MG63 (cell line): Measurements from ENCODE around the gene FERMT2. TPM values are rescaled to one million over a fixed set of nuclear protein-coding genes. Genes with fewer than 3 reads are reported as not detected.

Experiments used
- DNase-seq: peaks from one replicate; pipeline ENCODE4 v3.0.0-alpha.2; 2020
- H3K27me3 ChIP-seq: fragments of 250-450 bp; sonication (Bioruptor Pico); 2 replicates; pipeline ENCODE4 v1.5.1; 2020; ENCODE audit warnings: mild to moderate bottlenecking, moderate library complexity
- H3K36me3 ChIP-seq: fragments of 250-450 bp; sonication (Bioruptor Pico); 2 replicates; pipeline ENCODE4 v1.5.1; 2020; ENCODE audit warnings: mild to moderate bottlenecking, moderate library complexity
- H3K4me3 ChIP-seq: fragments of 250-450 bp; sonication (Bioruptor Pico); 2 replicates; pipeline ENCODE4 v1.5.1; 2020; ENCODE audit warnings: mild to moderate bottlenecking, moderate library complexity
- H3K9me3 ChIP-seq: fragments of 250-450 bp; sonication (Bioruptor Pico); 2 replicates; pipeline ENCODE4 v1.5.1; 2020; ENCODE audit warnings: mild to moderate bottlenecking, moderate library complexity
- total RNA-seq: library from RNA; depleted of rRNA; stranded (reverse); fragments of >200 nt; shearing (Covaris generic); gene quantifications from 2 replicates; pipeline ENCODE4 v1.2.3, GENCODE V29; 2014; ENCODE audit warnings: low replicate concordance

Gene FERMT2
- total RNA-seq, 1 experiment from 2014 or later, result 67.7 TPM

DNA sequence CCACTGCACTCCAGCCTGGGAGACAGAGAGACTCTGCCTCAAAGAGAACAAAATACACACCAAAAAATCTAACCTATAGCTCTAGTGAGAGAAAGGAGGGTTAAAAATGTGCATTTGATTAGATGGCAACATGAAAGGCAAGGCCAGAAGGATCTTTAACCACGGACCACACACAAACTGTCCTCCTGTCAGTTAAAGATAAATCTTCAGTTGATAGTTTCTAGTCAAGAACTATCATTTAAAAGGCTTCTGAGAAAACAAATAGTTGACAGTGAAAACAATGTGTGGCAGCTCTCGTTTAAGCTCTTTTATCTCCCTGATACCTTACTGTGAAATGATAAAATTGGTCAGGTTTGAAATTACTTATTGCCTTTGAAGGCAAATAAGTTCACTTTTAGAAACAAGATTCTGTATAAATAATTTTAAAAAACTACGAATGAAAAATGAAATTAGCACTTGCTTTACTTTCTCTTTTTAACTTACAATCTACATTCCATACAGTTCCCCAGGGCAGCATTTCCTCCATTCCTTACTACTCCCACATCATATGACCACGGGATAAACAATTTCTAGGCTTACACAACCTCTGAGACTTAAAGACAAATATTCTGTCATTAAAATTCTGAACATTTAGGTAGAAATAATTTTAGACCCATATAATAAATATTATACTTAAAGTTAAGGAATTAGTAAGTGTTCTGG is 88.1 kb downstream of the FERMT2 start:
- H3K27me3 ChIP-seq, result no peaks in the 10 kb centered on the region
- H3K9me3 ChIP-seq, result no peaks in the 10 kb centered on the region
- no peak for DNase-seq
- no peak overlapping the region for H3K4me3 ChIP-seq
- H3K36me3 ChIP-seq, result peaks cover 44% of the 10 kb centered on the region

DNA sequence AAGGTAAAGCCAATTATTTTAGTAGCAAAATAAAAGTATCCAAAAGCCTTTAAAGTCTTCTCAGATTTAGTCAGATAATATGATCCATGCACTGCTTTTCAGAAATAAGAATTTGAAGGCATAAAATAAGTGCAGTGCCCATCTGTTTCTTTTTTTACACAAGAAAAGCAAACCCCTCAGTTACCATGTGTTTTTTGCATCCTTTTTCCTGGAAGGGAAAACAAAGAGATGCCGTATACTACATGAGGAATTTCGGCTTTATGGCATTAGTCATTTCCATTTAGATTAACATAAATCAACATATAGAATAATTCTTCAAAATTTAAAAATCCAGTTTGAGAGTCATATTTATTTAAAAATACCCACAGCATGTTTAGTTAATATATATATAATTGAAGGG is 89.4 kb downstream of the FERMT2 start:
- H3K9me3 ChIP-seq, result no peaks in the 10 kb centered on the region
- no peak for DNase-seq
- no peaks in the 10 kb centered on the region for H3K27me3 ChIP-seq
- H3K4me3 ChIP-seq, result no peak overlapping the region
- peaks cover 48% of the 10 kb centered on the region for H3K36me3 ChIP-seq

DNA sequence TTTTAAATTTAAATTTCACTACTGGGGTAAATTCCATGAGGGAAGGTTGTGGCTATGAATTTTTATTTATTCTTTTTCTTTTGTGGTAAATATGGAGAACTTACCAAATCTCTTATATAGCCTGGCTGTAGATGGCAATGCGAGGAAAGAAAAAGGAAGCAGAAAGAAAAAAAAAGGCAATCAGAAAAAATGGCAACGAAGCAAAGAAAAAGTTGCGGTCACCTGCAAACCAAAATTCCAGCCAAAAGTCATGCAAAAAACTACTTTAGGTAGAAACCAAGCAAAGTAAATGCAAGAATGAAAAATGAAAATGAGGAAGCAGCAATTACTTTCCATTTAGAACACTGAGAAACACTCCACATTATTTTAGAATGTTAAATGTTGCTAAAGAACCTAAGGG is 89.9 kb downstream of the FERMT2 start:
- Histone ChIP-seq H3K27me3 (no peaks in the 10 kb centered on the region), H3K4me3 (no peak overlapping the region), H3K9me3 (no peaks in the 10 kb centered on the region), H3K36me3 (peaks cover 46% of the 10 kb centered on the region)
- no peak for DNase-seq

DNA sequence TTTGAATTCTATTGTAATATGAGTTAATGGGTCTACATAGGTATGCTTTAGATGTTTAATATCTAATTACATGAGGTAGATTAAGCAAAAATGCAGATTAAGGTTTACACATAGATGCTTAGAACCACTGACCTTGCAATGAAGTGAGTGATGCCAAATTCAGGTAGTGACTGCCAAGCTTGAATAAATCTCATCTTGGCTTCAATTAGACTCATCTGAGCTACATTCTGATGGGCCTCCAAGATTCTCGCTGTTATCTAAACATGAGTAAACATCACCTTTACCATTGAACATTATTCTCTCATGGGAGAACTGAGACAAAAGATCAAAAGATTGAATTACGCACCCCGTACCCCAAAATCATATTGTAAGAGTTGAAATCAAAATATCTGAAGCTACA is 90.6 kb downstream of the FERMT2 start:
- Histone ChIP-seq H3K36me3 (peaks cover 47% of the 10 kb centered on the region), H3K27me3 (no peaks in the 10 kb centered on the region), H3K4me3 (no peak overlapping the region), H3K9me3 (no peaks in the 10 kb centered on the region)
- no peak for DNase-seq

DNA sequence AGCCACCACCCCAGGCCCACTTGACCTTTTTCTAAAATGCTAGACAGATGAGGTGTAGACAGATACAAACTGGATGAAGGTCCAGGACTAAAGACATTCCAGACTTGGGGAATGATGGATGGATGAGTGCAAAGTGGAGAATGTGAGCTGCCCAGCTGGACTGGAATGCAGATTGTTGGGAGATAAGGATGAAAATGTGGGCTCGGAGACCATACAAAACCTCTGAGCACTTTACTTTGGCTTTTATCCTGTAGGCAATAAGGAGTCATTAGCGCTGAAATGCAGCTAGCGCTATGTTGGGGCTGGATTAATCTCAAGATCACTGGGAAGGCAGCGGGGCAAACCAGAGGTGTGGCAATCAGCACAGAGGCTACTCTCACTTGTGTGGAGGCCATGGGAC is 94.7 kb downstream of the FERMT2 start:
- no peak for DNase-seq
- H3K36me3 ChIP-seq, result peaks cover 29% of the 10 kb centered on the region

DNA sequence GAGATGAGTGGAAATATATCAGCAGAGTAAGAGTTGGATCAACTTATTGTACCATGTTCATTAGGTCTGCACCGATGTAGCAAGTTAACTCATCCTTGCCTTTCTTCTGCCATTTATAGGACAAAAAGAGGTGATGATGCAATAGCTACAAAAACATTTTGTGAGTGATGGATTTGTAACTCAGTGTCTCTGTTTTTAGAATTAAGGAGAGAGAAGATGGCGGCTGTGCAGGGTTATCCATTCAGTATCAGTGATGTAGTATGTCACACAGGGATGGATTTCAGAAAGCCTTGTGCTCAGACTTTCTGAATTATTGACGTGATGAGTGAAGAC is 97.4 kb downstream of the FERMT2 start:
- peaks cover 13% of the 10 kb centered on the region for H3K36me3 ChIP-seq
- no peaks in the 10 kb centered on the region for H3K9me3 ChIP-seq
- DNase-seq, result no peak
- no peaks in the 10 kb centered on the region for H3K27me3 ChIP-seq
- no peak overlapping the region for H3K4me3 ChIP-seq

More for the DNA sequence above, 94.7 kb downstream of the FERMT2 start:
- no peak overlapping the region for H3K4me3 ChIP-seq
- no peaks in the 10 kb centered on the region for H3K9me3 ChIP-seq
- no peaks in the 10 kb centered on the region for H3K27me3 ChIP-seq

DNA sequence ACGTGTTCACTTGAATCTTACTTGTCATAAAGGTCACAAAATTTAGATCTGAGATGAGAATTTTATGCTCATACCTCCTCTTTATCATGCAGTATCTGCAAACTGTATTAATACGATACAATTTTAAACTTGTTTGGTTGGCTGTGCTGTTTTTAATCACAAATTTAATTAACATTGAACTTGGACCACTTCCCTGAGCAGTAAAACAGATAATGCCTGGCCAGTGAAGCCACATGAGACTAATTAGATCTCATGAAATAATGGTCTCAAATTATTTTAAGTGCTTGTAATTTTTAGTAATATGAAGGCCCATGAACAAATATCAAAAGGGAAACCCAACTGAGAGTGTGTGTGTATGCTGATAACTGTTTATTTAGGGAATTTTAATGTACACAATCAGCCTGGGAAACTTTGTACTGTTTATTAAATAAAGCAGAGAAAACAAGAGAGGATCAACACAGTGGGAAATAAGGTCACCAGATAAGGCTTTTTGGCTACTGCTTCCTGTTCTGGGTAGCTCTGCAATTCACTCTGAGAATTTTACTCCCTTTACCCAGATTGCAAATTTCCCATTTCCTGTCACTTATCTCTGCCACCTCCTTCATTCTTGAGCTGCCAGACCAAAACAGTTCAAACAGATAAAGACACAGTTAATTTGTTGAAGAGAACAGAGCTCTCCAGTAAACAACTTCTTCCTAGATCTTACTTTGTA is 97.9 kb downstream of the FERMT2 start:
- no peak for DNase-seq
- Histone ChIP-seq H3K9me3 (no peaks in the 10 kb centered on the region), H3K36me3 (peaks cover 7% of the 10 kb centered on the region), H3K27me3 (no peaks in the 10 kb centered on the region), H3K4me3 (no peak overlapping the region)

DNA sequence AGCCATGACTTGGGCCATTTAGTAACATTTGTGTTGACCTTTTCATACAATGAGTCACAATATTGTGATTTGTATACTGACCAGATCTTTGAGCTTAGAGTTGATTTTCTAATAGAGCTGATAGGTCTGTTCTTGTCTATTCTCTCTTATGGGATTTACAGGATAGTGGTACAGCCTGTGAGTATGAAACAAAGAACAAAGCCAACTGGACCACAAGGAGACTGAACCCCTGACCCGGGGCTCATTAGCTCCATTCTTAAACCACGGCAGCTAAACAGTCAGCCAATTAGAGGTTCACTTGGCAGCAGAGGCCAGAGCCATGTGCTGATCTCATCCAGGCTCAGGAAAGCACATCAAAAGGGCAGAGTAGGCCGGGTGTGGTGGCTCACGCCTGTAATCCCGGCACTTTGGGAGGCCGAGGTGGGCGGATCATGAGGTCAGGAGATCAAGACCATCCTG is 100.4 kb downstream of the FERMT2 start:
- Histone ChIP-seq H3K4me3 (no peak overlapping the region), H3K27me3 (no peaks in the 10 kb centered on the region), H3K9me3 (no peaks in the 10 kb centered on the region), H3K36me3 (0 out of 2 replicates have a peak, but pooled peaks cover 2% of the 10 kb centered on the region)
- DNase-seq, result peak; percentile 12

DNA sequence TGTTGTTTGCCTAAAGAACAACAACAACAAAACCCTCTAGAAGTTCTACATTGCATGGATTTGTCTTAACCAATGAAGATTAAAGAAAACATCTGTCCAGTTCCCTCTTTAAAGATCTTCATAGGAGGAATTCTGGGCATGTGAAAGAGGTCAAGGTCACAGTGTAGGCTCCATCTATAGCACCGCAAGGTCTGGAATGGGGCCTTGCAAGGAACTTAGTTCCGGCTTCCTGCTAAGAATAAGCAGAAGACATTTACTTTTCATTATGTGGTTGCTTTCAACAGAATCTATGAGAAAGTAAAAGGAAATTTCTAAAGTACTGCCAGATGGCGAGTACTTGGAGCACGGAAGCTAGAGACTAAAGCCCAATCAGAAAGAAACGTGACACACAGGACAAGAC is 102.2 kb downstream of the FERMT2 start:
- Histone ChIP-seq H3K4me3 (no peak overlapping the region), H3K9me3 (no peaks in the 10 kb centered on the region), H3K36me3 (no peaks in the 10 kb centered on the region), H3K27me3 (no peaks in the 10 kb centered on the region)
- no peak for DNase-seq

DNA sequence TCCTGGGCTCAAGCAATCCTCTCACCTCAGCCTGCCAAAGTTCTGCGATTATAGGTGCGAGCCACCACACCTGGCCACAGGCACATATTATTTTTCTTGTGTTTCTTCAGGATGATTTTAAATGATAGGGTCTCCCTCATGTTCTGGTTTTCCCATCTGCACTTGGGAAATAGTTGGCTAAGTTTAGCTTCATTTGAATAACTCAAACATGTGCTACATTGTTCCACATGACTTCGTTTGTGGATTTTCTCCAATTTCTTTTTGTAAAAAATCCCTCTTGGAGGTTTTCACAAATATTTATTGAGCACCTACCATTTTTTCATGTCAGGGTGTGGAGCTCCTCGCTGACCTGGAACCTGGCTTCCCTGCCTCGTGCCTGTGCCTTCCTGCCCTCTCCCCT is 104.3 kb downstream of the FERMT2 start:
- H3K4me3 ChIP-seq, result no peak overlapping the region
- DNase-seq, result no peak
- H3K27me3 ChIP-seq, result no peaks in the 10 kb centered on the region
- no peaks in the 10 kb centered on the region for H3K9me3 ChIP-seq
- H3K36me3 ChIP-seq, result no peaks in the 10 kb centered on the region

DNA sequence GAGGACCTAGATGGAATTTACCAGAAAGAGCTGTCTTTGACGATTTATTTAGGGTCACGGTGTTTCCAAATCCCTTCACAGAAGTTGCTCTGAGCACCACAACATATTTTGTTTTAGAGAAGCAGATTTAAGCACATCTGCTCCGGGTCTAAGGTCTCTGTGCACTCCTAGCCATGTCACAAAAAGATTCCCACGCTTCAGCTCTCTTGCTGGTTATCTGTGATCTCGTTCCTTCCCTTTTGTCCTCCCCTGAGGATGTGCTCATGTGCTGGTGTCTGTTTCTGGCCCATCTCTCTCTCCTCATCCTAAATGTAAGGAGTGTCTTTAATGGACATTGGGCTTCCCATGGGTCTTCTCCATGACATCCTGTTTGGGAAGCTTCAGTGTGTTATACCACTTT is 105.8 kb downstream of the FERMT2 start:
- Histone ChIP-seq H3K36me3 (no peaks in the 10 kb centered on the region), H3K4me3 (no peak overlapping the region), H3K9me3 (no peaks in the 10 kb centered on the region), H3K27me3 (no peaks in the 10 kb centered on the region)
- no peak for DNase-seq

DNA sequence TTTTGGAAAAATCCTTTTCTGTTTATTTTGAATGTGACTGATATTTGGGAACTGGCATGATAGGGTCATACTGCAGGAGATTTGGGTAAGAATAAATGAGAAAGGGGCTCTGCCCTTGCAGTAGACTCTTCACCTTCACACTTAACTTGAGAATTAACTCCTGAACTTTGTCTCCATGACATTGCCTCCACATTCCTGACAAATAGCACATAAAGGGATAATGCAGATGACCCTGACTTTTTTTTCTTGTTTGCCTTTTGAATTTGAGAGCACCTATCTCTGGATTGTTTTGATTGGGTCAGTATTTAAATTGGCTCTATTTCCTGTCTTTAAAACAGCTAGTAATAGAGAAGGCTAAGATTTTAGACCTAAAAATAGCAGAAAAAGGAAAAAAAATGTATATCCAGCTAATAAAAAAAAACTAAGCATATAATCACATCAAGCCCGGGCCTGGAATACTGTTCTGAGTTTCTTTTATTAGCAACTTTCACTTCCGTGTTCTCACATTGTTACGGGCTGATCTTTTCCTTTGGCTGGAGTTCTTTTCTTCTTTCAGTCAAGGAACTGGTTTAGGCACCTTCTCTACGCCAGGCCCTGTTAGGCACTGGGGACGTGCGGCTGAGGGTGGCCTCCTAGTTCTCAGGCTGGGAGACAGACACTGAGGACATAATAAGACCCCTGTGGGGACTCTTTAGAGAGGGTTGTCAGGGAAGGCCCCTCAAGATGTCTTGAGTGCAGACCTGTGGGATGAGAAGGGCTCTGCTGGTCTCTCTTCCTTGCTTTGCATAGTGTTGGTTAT is 106.4 kb downstream of the FERMT2 start:
- Histone ChIP-seq H3K36me3 (no peaks in the 10 kb centered on the region), H3K4me3 (no peak overlapping the region), H3K27me3 (no peaks in the 10 kb centered on the region), H3K9me3 (no peaks in the 10 kb centered on the region)
- DNase-seq, result no peak

DNA sequence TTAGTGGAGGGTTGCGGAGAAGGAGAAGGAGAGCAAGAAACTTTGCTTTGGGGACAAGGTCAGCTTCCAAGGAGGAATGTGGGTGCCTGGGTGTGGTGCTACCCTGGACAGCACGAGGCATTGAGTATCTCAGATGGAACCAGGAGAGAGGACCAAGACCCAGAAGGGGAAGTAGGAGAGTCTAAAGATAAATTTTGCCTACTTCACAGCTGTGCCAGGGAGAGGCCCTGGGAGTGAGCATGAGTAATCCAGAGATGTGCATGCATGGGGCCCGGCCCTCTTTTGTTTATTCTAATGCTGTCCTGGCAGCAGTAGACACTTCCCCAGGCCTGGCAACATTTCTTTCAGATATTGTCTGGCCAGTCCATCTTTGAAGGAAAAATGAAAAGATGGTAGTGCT is 110.0 kb downstream of the FERMT2 start:
- Histone ChIP-seq H3K4me3 (no peak overlapping the region), H3K9me3 (no peaks in the 10 kb centered on the region), H3K27me3 (no peaks in the 10 kb centered on the region), H3K36me3 (no peaks in the 10 kb centered on the region)
- DNase-seq, result peak; percentile 81

DNA sequence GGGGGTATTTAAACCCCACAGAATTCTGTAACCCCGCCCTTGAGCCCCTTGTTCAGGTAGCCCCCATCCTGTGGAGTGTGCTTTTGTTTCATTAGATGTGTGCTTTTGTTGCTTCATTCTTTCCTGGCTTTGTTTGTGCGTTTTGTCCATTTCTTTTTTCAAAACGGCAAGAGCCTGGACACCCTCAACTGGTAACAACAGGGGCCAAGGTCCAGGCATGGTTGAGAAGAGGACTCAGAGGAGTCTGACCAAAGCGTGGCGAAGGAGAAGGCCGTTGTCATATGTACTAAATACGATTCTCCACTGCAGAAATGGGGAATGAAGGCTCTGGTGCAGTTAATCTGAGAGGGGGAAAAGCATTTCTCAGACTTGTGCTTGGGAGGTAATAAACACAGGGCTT is 113.4 kb downstream of the FERMT2 start:
- Histone ChIP-seq H3K4me3 (no peak overlapping the region), H3K27me3 (no peaks in the 10 kb centered on the region), H3K9me3 (no peaks in the 10 kb centered on the region), H3K36me3 (no peaks in the 10 kb centered on the region)
- no peak for DNase-seq

DNA sequence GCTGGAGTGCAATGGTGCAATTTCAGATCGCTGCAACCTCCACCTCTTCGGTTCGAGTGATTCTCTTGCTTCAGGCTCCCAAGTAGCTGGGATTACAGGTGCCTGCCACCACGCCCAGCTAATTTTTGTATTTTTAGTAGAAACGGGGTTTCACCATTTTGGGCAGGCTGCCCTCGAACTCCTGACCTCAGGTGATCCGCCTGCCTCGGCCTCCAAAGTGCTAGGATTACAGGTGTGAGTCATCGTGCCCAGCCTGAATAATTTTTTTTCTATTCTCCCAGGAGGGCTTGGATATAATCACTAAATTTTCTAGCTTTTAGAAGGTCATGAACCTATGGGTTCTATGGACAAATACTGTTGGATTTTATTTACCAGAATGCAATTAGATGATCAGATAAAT is 114.8 kb downstream of the FERMT2 start:
- no peaks in the 10 kb centered on the region for H3K27me3 ChIP-seq
- DNase-seq, result peak; percentile 10
- H3K9me3 ChIP-seq, result no peaks in the 10 kb centered on the region
- H3K4me3 ChIP-seq, result no peak overlapping the region
- no peaks in the 10 kb centered on the region for H3K36me3 ChIP-seq

DNA sequence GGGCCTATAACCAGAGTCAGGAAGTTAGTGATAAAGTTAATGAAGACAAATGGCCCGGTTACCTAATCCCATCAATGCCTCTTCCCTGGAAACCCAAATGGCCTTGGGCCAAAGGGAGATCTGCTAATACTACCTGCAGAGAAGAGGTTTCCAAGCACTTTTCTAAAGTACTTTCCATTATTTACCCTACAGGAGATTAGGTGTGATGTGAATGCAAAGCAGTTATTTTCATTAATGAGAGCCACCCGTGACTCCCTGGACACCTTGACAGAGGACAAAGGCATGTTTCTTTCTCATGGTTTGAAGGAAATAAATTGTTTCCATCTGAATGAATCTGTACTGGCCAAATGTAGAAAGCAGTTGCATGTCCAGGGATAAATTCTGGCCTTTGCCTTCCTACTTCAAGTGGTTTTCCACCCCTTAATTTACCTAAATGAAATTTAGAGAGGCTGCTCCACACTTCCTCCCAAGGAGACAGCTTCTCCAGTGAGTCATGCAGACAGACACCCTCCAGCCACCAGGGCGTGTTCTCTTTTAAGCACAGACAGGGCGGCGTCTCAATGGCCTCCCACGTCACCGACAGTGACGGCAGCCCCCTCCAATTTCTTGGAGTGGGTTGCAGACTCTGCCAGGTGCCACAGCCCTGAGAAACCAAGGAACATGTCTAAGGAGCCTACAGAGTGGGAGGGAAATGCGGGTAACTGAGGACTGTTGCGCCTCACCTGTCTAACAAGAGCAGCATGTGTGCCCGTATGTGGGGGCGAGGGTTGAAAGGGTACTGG is 115.5 kb downstream of the FERMT2 start:
- Histone ChIP-seq H3K27me3 (no peaks in the 10 kb centered on the region), H3K4me3 (no peak overlapping the region), H3K36me3 (no peaks in the 10 kb centered on the region), H3K9me3 (no peaks in the 10 kb centered on the region)
- peak; percentile 70 for DNase-seq

DNA sequence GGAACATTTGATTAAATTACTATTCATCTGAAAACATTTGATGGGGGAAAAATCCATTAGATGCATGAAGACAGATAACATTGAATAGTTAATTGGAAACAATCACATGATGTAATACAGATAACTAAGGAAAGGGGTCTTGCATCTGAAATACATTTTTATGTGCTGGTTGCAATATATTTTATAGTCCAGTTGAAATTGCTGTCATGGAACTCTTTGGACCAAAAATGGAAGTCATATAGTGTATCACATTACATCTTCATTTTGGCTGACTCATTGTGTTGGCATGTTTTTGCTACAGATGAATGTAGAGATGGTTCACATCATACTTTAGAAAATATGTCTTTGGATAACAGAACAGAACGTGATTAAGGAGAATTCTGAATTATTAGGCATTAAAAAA is 116.4 kb downstream of the FERMT2 start:
- H3K9me3 ChIP-seq, result no peaks in the 10 kb centered on the region
- H3K27me3 ChIP-seq, result no peaks in the 10 kb centered on the region
- H3K36me3 ChIP-seq, result no peaks in the 10 kb centered on the region
- no peak overlapping the region for H3K4me3 ChIP-seq
- DNase-seq, result no peak
